HG03439 (cell line): ENCODE data around the gene ZNF609.

ENCODE experiments used
- ATAC-seq: cut with Tn5 transposase; IDR thresholded peaks from one replicate; pipeline ENCODE4 v1.9.1; 2021; ENCODE audit warnings: mild to moderate bottlenecking, moderate library complexity; ENCODE audit not compliant: unreplicated experiment

Gene ZNF609

DNA sequence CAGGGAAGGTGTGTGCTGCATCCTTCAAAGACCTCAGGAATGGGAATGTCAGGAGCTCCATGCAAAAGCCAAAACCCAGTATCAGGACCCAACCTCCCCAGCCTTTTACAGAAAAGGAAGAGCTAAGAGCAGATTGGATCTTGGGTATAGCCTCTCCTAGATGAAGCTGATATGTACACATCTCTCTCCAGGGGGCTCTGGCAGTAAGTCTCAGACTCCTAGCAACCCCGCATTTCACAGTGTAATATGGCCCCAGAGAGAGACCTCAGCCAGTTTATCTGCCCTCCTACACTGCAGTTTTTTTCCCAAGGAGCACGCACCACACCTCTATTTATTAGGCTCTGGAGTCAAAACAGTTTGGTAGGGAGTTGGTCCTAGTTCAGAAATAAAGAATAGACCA lies 226.8 kb downstream of the ZNF609 start:
- no peak for ATAC-seq

- no peak for ATAC-seq
Measured at GRCh38 chr15:64687688-64688087, 227.3 kb downstream of the ZNF609 start.

- no peak for ATAC-seq
Measured at GRCh38 chr15:64688770-64689169, 228.4 kb downstream of the ZNF609 start.

DNA sequence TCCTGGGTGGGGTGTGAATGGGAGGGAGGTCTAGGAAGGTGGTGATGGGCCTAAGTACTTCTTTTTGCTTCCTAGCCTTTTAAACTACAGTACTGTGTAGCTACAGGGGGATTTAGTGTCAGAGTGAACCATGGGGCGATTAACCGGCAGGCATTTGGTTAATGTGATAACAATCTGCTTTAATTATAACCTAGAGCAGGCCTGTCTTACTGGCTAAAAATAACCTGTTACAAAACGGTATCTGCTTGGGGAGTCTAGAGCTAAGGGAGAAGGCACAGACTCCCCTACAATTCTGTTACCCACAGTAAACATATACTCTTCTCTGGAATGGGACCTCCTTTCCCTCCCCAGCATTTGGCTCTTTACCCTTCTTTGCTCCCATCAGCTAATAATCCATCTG lies 229.6 kb downstream of the ZNF609 start:
- ATAC-seq: no peak

DNA sequence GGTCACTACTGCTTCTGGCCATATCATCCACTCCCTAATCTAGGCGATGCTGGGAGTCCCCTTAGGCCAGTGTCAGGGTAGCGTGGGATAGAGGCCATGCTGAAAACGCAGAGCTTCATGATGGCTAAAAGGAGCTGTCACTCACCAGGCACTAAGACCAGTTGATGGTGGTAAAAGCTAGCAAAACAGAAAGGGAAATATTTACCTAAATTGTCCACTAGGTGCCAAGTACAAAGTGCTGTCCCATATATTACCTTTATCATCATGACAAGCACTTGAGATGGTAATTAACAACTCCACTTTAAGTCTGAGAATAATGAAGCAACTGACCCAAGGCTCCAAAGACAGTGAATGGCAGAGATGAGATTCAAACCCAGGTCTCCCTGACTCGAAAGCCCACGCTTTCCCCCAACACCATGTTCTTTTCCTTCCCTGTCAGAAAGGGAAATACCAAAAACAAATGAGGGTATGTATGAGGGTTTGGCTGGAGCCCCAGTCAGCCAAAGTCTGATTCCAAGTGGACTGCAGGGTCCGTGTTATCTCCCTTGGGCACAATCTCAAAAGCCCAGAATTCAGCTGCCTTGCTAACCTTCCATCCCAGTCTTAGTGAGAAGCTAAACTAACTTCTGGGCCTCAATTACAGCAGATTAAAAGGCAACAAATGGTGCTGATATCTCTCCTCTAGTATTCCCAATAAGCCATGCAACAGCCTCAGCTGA lies 230.4 kb downstream of the ZNF609 start:
- no peak for ATAC-seq

- no peak for ATAC-seq
Measured at GRCh38 chr15:64691896-64692565, 231.7 kb downstream of the ZNF609 start.

DNA sequence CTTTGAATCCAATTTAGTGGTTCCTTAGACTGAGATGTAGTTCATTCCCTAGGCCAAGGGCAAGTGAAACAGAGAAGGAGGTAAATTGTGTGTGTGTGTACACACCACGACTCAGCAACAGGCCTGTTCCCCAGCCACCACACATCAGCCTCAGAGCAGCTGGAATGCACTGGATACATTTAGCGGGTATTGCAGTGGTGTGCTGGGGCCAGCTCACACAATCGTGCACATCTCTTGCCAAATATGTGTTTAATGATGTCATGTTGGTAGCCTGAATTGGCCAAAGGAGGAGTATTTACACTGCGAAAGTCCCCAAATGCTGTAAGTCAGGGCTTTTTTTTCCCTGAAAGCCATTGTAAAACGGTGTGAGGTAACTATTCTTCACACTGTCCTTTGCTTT lies 232.8 kb downstream of the ZNF609 start:
- ATAC-seq: no peak

DNA sequence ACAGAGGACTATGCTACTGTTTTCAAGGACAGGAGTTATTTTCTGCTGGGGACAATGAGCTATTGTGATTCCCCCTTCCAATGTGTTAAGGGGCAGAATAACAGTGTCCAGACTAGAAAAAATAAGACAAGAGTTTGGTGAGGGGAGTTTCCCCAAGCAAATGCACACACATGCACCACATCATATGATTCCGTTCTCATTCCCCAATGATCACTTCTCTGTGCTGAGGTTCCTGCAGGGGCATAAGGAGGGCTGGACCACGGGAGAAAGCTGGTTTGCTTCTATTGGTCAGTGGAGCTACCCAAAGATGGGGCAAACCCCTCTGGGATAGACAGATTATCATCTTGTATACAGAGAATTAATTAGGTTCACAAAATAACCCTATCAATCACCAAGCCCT lies 234.4 kb downstream of the ZNF609 start:
- ATAC-seq: no peak

- ATAC-seq: no peak
Measured at GRCh38 chr15:64695561-64695992, 235.2 kb downstream of the ZNF609 start.

DNA sequence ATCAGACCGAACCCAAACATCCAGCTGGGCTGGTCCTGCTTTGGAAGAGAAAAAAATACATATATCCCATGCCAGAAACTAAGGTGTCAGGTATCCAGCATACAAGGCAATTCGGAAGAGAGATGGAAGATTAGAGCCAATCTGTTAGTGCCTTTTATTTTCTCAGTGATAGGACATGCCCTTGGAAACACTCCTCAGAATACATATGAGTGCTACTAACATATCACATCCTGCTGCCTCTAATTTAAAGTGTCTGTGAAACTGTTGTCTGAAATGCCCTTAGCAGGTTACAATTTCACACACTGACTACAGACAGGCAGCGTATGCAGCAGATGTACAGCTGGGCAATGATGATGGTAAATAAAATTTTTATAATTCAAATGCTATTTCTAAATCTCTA lies 236.1 kb downstream of the ZNF609 start:
- no peak for ATAC-seq

DNA sequence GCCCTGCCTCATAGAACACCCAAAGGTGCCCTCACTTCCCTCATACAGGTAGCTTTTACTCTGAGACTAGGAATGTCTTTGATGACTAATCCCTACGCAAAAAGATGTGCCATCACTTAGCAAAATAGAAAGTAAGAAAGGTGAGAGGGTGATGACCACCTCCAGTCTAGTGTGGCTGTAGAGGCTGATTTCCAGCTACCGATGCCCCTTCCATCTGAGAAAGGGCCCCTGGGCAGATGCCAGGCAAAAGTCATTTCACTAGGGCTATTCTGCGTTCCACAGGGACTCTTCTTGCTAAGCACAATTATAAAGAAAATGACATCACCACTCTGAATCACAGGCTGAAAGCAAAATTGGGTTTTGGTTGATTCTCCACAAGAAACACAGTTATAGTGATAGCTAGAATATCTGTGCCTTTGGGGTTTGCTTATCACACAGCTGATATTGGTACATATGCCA lies 237.6 kb downstream of the ZNF609 start:
- ATAC-seq: no peak

DNA sequence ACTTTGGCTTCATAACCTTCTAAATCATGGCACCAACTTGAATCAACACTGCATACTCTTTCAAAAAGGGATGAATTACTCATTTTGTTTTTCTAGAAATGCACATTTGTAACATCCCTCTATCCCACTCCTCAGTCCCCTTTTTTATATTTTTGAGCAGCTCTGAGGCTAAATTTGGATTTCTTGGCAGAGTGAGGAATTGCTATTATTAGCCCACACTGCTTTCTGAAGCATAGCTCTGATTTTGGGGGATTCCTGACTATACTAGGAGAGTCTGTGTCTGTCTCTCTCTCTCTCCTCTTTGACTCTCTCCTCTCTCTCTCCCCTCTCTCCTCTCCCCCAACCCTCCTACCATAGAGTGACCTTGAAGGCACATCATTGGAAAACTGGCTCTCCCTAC lies 238.4 kb downstream of the ZNF609 start:
- ATAC-seq: no peak

DNA sequence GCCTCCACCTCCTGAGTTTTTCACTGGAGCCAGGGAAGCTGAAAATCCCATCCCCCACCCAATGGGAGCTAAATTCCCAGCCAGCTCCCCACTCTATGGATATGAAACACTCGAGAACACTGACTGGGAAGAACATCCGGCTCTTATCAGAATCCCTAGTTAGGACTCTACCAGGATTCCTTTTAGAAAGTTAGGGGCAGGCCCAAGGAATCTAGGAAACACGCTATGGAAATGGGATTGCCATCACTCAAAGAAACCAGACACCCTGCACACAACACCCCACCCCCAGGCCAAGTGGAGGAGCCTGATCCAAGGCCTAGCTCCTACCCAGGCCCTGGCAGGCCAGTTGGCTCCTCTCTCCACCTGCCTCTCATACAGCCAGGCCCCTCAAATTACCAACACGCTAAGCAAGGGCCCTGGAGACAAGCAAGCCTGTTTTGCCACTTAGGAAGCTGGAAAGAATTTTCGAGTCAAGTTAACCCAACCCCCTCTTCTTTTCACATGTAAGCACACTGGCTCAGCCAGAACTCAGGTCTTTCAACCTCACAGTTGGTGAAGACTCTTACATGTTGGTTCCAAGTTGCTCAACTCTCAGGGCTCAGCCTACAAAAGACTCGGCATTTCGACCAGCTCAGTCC lies 239.5 kb downstream of the ZNF609 start:
- ATAC-seq: no peak

- ATAC-seq: no peak
Measured at GRCh38 chr15:64701051-64701450, 240.7 kb downstream of the ZNF609 start.

- no peak for ATAC-seq
Measured at GRCh38 chr15:64701482-64702184, 241.3 kb downstream of the ZNF609 start.

DNA sequence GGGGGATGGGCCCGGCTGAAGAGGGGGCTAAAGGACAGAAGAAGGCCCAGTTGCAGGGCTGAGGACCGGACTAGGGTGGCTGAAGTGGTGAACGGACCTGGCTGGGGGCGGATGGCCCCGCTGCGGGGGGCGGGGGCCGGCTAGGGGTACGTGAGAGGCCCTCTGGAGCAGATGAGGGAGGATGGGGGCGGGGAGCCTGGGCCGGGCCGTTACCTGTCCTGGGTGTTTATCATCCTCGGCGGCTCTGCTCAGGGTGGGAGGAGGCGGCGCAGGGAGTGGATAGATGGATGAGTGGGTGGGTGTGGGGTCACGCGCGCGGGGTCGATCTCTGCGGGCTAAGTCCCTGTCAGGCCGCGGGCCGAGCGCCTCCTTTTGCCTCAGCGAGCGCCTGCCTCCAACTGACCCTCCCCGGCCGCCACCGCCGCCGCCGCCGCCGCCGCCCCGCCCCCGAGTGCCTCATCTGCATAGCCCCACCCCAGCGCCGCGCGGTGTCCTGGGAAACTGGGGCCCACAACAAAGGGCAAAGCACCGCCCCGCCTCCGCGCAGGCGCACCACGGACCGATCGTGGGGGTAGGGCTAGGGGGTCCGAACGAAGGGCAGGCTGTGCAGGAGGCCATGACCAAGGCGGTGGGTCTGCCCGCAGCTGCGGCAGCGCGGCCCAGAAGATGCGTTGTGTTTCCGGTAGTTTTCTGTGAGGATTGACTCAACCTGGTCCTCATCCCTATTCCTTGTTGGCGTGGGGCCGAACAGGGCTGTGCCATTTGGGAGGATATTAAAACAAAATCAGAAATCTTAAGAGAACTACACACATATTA lies 242.6 kb downstream of the ZNF609 start:
- peak; percentile 78 for ATAC-seq

DNA sequence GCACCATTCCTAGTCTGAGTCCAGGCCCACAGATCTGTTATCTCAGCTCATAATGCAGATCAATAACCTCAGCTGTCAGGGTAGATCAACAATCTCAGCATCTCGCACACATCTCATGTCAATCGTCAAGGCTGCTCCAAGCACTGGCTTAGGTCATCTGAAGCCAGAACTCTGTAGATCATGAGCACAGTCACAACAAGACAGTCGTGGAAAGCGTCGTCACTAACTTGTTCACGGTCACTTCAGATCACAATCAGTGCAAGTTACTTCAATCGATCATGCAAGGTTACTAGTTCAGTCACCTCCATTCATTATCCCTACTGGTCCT lies 243.2 kb downstream of the ZNF609 start:
- peak; percentile 11 for ATAC-seq

- ATAC-seq: no peak
Measured at GRCh38 chr15:64705006-64705405, 244.6 kb downstream of the ZNF609 start.

DNA sequence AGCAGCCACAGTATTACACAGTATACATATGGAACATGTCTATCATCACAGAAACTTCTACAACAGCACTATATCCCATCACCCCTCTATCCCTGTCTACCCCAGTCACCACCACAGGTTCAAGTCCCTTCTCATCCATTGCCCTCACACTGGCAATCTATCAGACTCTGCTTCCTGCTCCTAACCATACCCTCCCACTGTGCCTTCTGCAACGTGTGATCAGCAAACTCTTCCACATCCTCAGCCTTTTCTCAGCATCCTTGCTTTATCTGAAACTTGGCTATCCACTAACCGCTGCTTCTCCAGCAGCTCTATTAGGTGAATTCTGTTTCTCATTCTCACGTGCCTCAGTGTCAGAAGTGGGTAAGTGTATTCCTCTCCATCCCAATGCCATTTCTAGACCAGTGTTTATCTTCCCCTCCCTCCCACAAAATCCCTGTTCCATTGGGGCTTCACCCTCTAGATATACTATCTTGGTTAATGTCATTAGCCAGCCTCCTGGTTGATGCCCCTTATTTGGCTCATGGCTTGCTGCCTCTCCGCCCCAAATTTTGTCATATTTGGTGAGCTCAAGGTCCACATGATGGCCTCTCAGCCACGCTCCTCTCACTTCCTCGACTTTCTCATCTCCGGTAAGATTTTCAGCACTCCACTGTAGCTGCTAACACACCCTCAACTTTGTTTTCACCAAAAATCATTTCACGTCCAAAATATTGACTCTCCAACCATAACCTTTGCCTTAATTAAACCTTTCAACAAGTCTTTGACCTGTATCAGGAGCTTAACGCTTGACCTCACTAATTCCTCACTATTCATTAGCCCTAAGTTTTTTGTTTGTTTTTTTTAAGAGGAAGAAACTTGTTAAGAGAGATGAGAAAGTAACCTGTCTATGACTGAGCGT lies 245.9 kb downstream of the ZNF609 start:
- no peak for ATAC-seq
